Mucosa of rectum (tissue), 2 donors: ENCODE data around the gene MMP7.

Experiments used
- H3K27ac ChIP-seq, 2 donors: one replicate each; pipeline ENCODE4 v1.7.0; 2013; ENCODE audit warnings: inconsistent platforms in 2 of 2, low read depth in 2 of 2, low read length in 2 of 2
- H3K27me3 ChIP-seq, 2 donors: one replicate each; pipeline ENCODE4 v1.7.0; 2013; ENCODE audit warnings: low read length in 2 of 2; ENCODE audit not compliant: control insufficient read depth in 2 of 2, insufficient read depth in 2 of 2
- H3K36me3 ChIP-seq, 2 donors: one replicate each; pipeline ENCODE4 v1.7.0; 2013; ENCODE audit warnings: low read length in 2 of 2; ENCODE audit not compliant: control insufficient read depth in 2 of 2, insufficient read depth in 2 of 2
- H3K4me1 ChIP-seq, 2 donors: one replicate each; pipeline ENCODE4 v1.7.0; 2013; ENCODE audit warnings: low read length in 2 of 2, mild to moderate bottlenecking in 1 of 2; ENCODE audit not compliant: control insufficient read depth in 2 of 2, insufficient read depth in 2 of 2
- H3K4me3 ChIP-seq, 2 donors: one replicate each; pipeline ENCODE4 v1.7.0; 2013; ENCODE audit warnings: low read length in 2 of 2
- H3K9ac ChIP-seq, 2 donors: one replicate each; pipeline ENCODE4 v1.7.0; 2013; ENCODE audit warnings: low read length in 2 of 2, low read depth in 1 of 2, mild to moderate bottlenecking in 1 of 2
- H3K9me3 ChIP-seq, 2 donors: one replicate each; pipeline ENCODE4 v1.7.0; 2013; ENCODE audit warnings: low read length in 2 of 2; ENCODE audit not compliant: control insufficient read depth in 2 of 2
- donor health status: healthy.
- donor health status: Normal muscosa, but diverticular disease.

MMP7 gene

DNA sequence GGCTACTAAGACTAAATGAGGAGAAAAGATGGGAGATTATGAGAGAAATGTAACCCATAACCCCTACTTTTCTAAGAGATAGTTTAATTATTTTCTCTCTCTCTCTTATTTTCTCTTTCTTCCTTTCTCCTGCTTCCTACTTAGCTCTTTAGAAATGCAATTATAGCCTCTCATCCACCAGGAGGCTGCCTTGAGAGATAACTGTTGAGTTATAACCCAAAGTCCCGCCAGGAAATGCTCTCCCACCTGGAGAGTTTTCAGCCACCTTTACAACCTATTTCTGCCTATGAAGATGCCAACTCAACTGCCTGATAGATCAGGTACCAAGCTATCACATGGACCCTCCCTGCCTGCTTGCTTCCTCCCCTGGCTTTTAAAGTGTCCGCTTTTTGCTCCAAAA is 44.0 kb downstream of the MMP7 start:
- H3K27ac ChIP-seq = no peak overlapping the region
- H3K4me3 ChIP-seq = no peak overlapping the region
- no peaks in the 10 kb centered on the region for H3K9me3 ChIP-seq
- no peaks in the 10 kb centered on the region for H3K27me3 ChIP-seq
- no peak overlapping the region for H3K9ac ChIP-seq
- H3K36me3 ChIP-seq = no peaks in the 10 kb centered on the region
- no peaks in the 10 kb centered on the region for H3K4me1 ChIP-seq

DNA sequence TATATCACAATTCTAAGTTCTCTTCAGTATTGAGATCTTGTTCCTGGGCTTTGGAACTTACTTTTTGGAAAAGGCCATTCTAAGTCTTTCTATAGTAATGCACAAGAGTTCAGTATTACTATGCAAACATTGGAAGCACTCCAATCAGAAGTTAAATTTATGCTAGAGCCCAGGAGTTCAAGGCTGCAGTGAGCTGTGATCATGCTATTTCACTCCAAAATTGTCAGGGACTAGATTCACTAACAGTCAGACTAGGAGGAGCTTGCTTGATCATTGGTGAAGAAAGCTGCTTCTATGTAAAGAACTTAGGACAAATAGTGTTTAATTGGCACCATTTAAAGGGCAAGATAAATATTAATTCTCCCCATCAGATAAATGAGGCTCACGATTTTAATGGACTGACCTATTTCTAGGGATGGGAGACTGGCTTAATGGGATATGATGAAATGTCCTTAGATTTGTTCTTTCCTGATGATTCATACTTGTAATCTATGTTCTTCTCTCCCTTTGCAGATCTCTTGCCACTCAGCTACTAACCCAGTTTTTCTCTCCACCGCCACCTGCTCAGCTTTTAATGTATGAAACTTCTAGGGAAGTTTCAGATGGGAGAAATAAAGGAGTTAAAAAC is 45.3 kb downstream of the MMP7 start:
- no peak overlapping the region for H3K4me3 ChIP-seq
- no peaks in the 10 kb centered on the region for H3K27me3 ChIP-seq
- no peaks in the 10 kb centered on the region for H3K9me3 ChIP-seq
- no peaks in the 10 kb centered on the region for H3K36me3 ChIP-seq
- H3K4me1 ChIP-seq = no peaks in the 10 kb centered on the region
- H3K27ac ChIP-seq = no peak overlapping the region
- no peak overlapping the region for H3K9ac ChIP-seq

DNA sequence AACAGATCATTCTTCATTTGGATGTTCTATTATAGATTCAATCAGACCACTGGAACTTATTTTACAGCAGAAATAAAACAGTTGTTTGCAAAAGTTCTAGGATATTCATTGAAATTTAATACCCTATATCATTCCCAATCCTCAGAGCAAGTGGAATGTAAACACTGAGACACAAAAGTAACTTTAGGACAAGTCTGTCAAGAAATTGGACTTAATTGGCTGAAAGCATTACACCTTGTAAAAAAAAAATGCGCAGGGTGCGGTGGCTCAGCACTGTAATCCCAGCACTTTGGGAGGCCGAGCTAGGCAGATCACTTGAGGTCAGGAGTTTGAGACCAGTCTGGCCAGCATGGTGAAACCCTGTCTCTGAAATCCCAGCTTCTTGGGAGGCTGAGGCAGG is 48.1 kb downstream of the MMP7 start:
- Histone ChIP-seq H3K4me3 (no peak overlapping the region), H3K27me3 (no peaks in the 10 kb centered on the region), H3K4me1 (peaks cover 0 to 8% of the 10 kb centered on the region in 2 donors), H3K36me3 (no peaks in the 10 kb centered on the region), H3K27ac (no peak overlapping the region), H3K9ac (no peak overlapping the region), H3K9me3 (no peaks in the 10 kb centered on the region)

DNA sequence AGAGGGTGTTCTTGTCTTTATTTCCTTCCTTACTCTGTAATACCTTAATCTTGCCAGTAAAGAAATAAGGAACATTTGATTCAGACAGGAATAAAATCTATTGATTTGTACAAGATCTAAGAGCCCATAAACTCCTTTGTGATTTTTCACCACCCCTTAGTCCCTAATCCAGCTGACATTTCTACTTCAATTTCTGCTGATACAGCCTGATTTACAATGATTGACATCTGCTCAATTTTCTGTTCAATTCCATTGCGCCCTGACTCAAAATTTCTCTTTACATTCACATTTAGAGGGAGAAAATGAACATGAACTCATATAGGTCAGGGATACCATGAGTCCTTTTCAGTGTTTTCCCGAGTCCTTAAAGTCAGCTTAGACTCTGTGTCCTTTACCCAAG is 50.8 kb downstream of the MMP7 start:
- H3K9ac ChIP-seq = no peak overlapping the region
- H3K36me3 ChIP-seq = no peaks in the 10 kb centered on the region
- H3K4me3 ChIP-seq = no peak overlapping the region
- no peak overlapping the region for H3K27ac ChIP-seq
- no peaks in the 10 kb centered on the region for H3K27me3 ChIP-seq
- peaks cover 12 to 16% of the 10 kb centered on the region in 2 donors for H3K4me1 ChIP-seq
- H3K9me3 ChIP-seq = no peaks in the 10 kb centered on the region

DNA sequence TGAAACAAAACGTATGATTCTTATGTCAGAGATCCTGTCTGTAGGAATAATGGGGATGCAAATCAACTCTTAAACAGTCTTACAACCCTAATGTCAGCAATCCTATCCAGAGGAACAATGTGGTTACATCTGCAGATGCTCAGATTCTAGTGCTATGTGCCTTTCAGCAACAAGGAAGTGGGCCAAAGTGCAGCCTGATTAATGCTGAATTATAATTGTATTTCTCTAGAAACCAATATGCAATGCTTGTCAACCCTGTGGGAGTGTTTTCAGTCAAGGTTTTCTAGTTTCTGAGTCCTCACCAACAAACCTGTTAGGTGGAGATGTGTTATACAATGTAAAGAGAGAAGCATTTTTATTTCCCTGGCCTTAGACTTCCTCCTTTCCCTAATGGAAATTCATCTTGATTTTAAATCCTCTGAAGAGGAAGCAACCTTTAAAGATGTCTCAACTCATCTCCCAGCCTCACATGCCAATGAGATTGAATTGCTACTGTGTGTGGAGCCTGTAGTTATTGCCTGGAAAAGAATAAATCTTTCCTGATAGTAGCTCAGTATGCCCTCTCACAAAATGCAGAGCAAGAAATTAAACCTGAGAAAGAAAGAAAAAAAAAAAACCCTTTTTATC is 51.8 kb downstream of the MMP7 start:
- no peak overlapping the region for H3K9ac ChIP-seq
- H3K27me3 ChIP-seq = no peaks in the 10 kb centered on the region
- peak overlapping the region in 1 of 2 donors; percentile 25 for H3K27ac ChIP-seq
- H3K36me3 ChIP-seq = no peaks in the 10 kb centered on the region
- peaks cover 16 to 19% of the 10 kb centered on the region in 2 donors for H3K4me1 ChIP-seq
- no peak overlapping the region for H3K4me3 ChIP-seq
- H3K9me3 ChIP-seq = no peaks in the 10 kb centered on the region

DNA sequence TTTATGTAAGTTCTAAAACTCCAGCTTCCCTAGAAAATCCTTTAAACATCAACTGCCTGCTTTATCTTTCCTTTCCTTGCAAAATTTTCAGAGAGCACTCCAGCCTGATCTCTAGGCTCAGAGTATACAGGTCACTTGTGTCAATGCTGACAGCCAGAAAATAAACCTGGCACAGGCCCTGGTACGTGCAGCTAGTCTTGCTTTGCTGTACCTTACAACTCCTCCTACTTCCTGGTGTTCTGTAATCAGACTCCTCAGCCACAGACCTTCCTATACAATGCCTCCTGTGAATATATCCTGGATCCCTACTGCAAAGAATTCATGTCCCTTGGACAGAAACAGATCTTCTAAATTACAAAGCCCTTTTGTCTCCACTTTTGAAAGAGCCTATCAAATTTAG is 53.7 kb downstream of the MMP7 start:
- Histone ChIP-seq H3K9ac (peak overlapping the region; percentile 1 to 48), H3K9me3 (no peaks in the 10 kb centered on the region), H3K4me1 (peaks cover 20 to 28% of the 10 kb centered on the region in 2 donors), H3K4me3 (no peak overlapping the region), H3K36me3 (no peaks in the 10 kb centered on the region), H3K27ac (peak overlapping the region; percentile 75 to 78), H3K27me3 (no peaks in the 10 kb centered on the region)

DNA sequence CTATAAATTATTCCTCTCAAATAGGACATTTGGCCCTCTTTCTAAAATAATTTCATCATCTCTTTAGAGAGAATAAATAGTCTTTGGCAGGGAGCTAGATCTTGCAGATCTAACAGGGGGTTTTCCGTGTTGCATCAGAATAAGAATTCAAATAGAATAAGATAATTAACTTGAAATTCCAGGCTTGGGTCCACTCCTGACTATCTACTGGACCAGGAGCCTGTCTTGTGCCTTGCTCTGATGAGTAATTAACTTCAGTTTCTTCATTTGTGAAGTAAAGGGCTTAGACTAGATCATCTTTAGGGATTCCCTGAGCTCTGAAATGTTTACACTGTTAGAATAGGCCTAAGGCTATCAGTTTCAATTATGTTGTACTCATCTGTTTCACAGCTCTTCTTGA is 54.5 kb downstream of the MMP7 start:
- no peaks in the 10 kb centered on the region for H3K27me3 ChIP-seq
- no peaks in the 10 kb centered on the region for H3K9me3 ChIP-seq
- peak overlapping the region in 1 of 2 donors; percentile 78 for H3K27ac ChIP-seq
- H3K4me1 ChIP-seq = peaks cover 20 to 28% of the 10 kb centered on the region in 2 donors
- no peak overlapping the region for H3K4me3 ChIP-seq
- H3K36me3 ChIP-seq = no peaks in the 10 kb centered on the region
- H3K9ac ChIP-seq = peak overlapping the region; percentile 1 to 48

DNA sequence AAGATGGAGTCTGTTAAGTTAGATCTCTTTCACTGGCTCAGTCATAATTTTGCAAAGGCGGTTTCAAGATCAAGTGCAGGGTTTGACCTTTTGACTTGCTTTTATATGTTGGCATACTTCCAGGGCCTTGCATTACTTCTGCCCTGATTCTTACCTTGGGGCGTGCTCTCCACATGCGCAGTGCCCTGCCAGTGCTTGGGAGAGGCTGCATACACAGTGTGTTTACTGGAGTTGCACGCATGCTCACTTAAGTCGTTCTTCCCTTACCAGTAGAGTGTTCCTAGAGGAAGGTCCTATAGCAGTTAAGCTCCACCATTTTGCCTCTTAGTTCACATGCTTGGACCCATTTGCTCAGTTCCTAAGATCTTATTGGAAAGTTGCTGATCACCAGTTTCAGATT is 57.0 kb downstream of the MMP7 start:
- H3K9me3 ChIP-seq = no peaks in the 10 kb centered on the region
- H3K27ac ChIP-seq = peak overlapping the region; percentile 69 to 84
- H3K27me3 ChIP-seq = no peaks in the 10 kb centered on the region
- no peak overlapping the region for H3K9ac ChIP-seq
- peaks cover 14 to 32% of the 10 kb centered on the region in 2 donors for H3K4me1 ChIP-seq
- H3K4me3 ChIP-seq = no peak overlapping the region
- no peaks in the 10 kb centered on the region for H3K36me3 ChIP-seq

DNA sequence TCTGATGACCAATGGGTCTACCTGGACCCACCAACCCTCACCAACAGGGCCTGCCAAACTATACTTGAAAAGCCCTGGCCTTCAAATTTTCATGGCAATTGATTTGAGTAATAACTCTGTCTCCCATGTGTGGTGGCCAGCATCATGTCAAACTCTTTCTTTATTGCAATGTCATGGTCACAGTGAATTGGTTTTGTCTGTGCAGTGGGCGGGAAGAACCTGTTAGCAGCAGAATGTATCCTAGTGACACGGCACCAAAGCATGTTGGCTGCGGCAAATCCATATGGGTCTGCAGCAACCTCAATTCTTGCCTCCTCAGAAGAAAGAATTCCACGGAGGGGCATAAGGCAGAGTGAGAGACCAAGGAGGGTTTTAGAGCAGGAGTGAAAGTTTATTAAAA is 58.4 kb downstream of the MMP7 start:
- Histone ChIP-seq H3K27ac (no peak overlapping the region), H3K36me3 (no peaks in the 10 kb centered on the region), H3K27me3 (no peaks in the 10 kb centered on the region), H3K4me1 (peaks cover 21 to 43% of the 10 kb centered on the region in 2 donors), H3K4me3 (no peak overlapping the region), H3K9ac (no peak overlapping the region), H3K9me3 (no peaks in the 10 kb centered on the region)

DNA sequence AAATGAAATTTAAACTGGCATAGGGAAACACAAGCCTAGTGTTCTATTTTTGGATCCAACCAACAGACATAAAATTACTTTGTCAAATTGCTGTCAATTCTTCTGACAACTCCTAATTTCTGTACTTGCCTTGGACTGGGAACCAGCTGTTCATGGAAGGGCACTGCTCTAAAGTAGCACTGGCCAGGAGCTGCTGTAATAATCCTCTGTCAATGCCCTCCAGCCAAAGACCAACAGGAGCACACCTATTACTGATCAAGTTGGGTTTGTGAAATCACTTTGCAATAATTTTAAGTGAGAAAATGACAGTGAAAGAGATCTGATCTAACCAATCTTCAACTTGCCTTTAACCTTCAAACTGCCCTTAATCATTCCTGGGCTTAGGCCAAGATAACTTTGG is 59.1 kb downstream of the MMP7 start:
- no peak overlapping the region for H3K27ac ChIP-seq
- no peaks in the 10 kb centered on the region for H3K36me3 ChIP-seq
- no peak overlapping the region for H3K4me3 ChIP-seq
- no peaks in the 10 kb centered on the region for H3K27me3 ChIP-seq
- H3K9ac ChIP-seq = no peak overlapping the region
- H3K9me3 ChIP-seq = no peaks in the 10 kb centered on the region
- peaks cover 24 to 41% of the 10 kb centered on the region in 2 donors for H3K4me1 ChIP-seq
